H9 (cell line): ENCODE data around the gene CCNI2. TPM values are rescaled to one million over a fixed set of nuclear protein-coding genes. Genes with fewer than 3 reads are reported as not detected.

ENCODE experiments used
- DNase-seq: peaks from one replicate; pipeline ENCODE4 v3.0.0-alpha.2; 2017
- H2AFZ ChIP-seq: one replicate; pipeline ENCODE4 v1.6.1; 2013; ENCODE audit warnings: mild to moderate bottlenecking, low read length, control low read depth, moderate library complexity
- H2AK5ac ChIP-seq: 2 replicates; pipeline ENCODE4 v1.6.1; 2013; ENCODE audit warnings: low read length, control low read depth, mixed read lengths; ENCODE audit not compliant: insufficient read length
- H2BK120ac ChIP-seq: one replicate; pipeline ENCODE4 v1.6.1; 2013; ENCODE audit warnings: low read depth, mild to moderate bottlenecking, low read length, control low read depth, inconsistent platforms; ENCODE audit not compliant: poor library complexity, severe bottlenecking
- H2BK12ac ChIP-seq: 2 replicates; pipeline ENCODE4 v1.6.1; 2013; ENCODE audit warnings: low read length, control low read depth, mixed read lengths, low read depth; ENCODE audit not compliant: insufficient read length
- H2BK15ac ChIP-seq: 2 replicates; pipeline ENCODE4 v1.6.1; 2013; ENCODE audit warnings: low read depth, low read length, control low read depth
- H2BK20ac ChIP-seq: one replicate; pipeline ENCODE4 v1.6.1; 2013; ENCODE audit warnings: low read depth, mild to moderate bottlenecking, low read length, control low read depth, inconsistent platforms; ENCODE audit not compliant: poor library complexity, severe bottlenecking
- H2BK5ac ChIP-seq: 2 replicates; pipeline ENCODE4 v1.6.1; 2013; ENCODE audit warnings: low read length, control low read depth, mixed read lengths; ENCODE audit not compliant: insufficient read length
- H3K14ac ChIP-seq: 2 replicates; pipeline ENCODE4 v1.6.1; 2013; ENCODE audit warnings: low read length, control low read depth; ENCODE audit not compliant: insufficient read depth
- H3K18ac ChIP-seq: 2 replicates; pipeline ENCODE4 v1.6.1; 2013; ENCODE audit warnings: low read depth, mild to moderate bottlenecking, mixed read lengths, low read length, control low read depth; ENCODE audit not compliant: insufficient read length
- H3K23ac ChIP-seq: 2 replicates; pipeline ENCODE4 v1.6.1; 2013; ENCODE audit warnings: low read length, control low read depth, mixed read lengths, low read depth; ENCODE audit not compliant: insufficient read length
- H3K23me2 ChIP-seq: 2 replicates; pipeline ENCODE4 v1.6.1; 2013; ENCODE audit warnings: low read depth, mild to moderate bottlenecking, mixed read lengths, low read length, control low read depth; ENCODE audit not compliant: insufficient read length, poor library complexity, severe bottlenecking
- H3K27ac ChIP-seq: 2 replicates; pipeline ENCODE4 v1.5.1; 2013; ENCODE audit warnings: low read length, control low read depth, mixed read lengths, low read depth; ENCODE audit not compliant: insufficient read length
- H3K27me3 ChIP-seq: 2 replicates; pipeline ENCODE4 v1.6.1; 2013; ENCODE audit warnings: low read length, control low read depth, inconsistent platforms; ENCODE audit not compliant: insufficient read depth
- H3K4ac ChIP-seq: 2 replicates; pipeline ENCODE4 v1.6.1; 2013; ENCODE audit warnings: low read depth, mild to moderate bottlenecking, control low read depth, inconsistent platforms, low read length, moderate library complexity
- H3K4me1 ChIP-seq: 2 replicates; pipeline ENCODE4 v1.6.1; 2013; ENCODE audit warnings: low read length, control low read depth, inconsistent platforms; ENCODE audit not compliant: insufficient read depth
- H3K4me2 ChIP-seq: 2 replicates; pipeline ENCODE4 v1.6.1; 2013; ENCODE audit warnings: low read length, control low read depth, mixed read lengths; ENCODE audit not compliant: insufficient read length, insufficient read depth
- H3K56ac ChIP-seq: 2 replicates; pipeline ENCODE4 v1.6.1; 2013; ENCODE audit warnings: low read depth, mild to moderate bottlenecking, mixed read lengths, low read length, control low read depth; ENCODE audit not compliant: insufficient read length
- H3K79me1 ChIP-seq: 2 replicates; pipeline ENCODE4 v1.6.1; 2013; ENCODE audit warnings: low read depth, mild to moderate bottlenecking, moderate library complexity, low read length, control low read depth, inconsistent platforms; ENCODE audit not compliant: insufficient read depth, poor library complexity, severe bottlenecking
- H3K79me2 ChIP-seq: 2 replicates; pipeline ENCODE4 v1.6.1; 2013; ENCODE audit warnings: low read length, control low read depth, inconsistent platforms; ENCODE audit not compliant: insufficient read depth
- H3K9ac ChIP-seq: 2 replicates; pipeline ENCODE4 v1.6.1; 2013; ENCODE audit warnings: low read length, control low read depth, mixed read lengths; ENCODE audit not compliant: insufficient read length; ENCODE audit errors: extremely low read depth
- H3K9me3 ChIP-seq: one replicate; pipeline ENCODE4 v1.6.1; 2013; ENCODE audit warnings: low read depth, low read length, inconsistent platforms; ENCODE audit not compliant: control insufficient read depth
- H3T11ph ChIP-seq: one replicate; pipeline ENCODE4 v1.6.1; 2013; ENCODE audit warnings: mild to moderate bottlenecking, low read length, control low read depth, inconsistent platforms
- H4K20me1 ChIP-seq: one replicate; pipeline ENCODE4 v1.6.1; 2013; ENCODE audit not compliant: control insufficient read depth, insufficient read length, insufficient read depth
- H4K5ac ChIP-seq: 2 replicates; pipeline ENCODE4 v1.6.1; 2013; ENCODE audit warnings: low read depth, mild to moderate bottlenecking, mixed read lengths, low read length, control low read depth; ENCODE audit not compliant: insufficient read length
- H4K8ac ChIP-seq: replicated peaks from 2 replicates; pipeline ENCODE4 v1.6.1; 2013; ENCODE audit warnings: low read length, control low read depth, mixed read lengths, low read depth; ENCODE audit not compliant: insufficient read length
- H4K91ac ChIP-seq: 2 replicates; pipeline ENCODE4 v1.6.1; 2013; ENCODE audit warnings: low read depth, mild to moderate bottlenecking, moderate library complexity, mixed read lengths, low read length, control low read depth; ENCODE audit not compliant: insufficient read length
- H3K27ac Mint-ChIP-seq, 3 experiments: 2 replicates in 2 of 3; 3 replicates in 1 of 3; pipeline ENCODE4 v1.8.0; 2020 to 2021; ENCODE audit warnings: mixed read lengths in 3 of 3, mild to moderate bottlenecking in 1 of 3, moderate library complexity in 1 of 3
- H3K27me3 Mint-ChIP-seq: 2 replicates; pipeline ENCODE4 v1.8.0; 2021; ENCODE audit warnings: low read depth, mild to moderate bottlenecking, moderate library complexity, mixed read lengths
- H3K36me3 Mint-ChIP-seq, 3 experiments: 2 replicates in 2 of 3; 3 replicates in 1 of 3; pipeline ENCODE4 v1.8.0; 2020 to 2021; ENCODE audit warnings: low read depth in 3 of 3, mixed read lengths in 3 of 3; ENCODE audit not compliant: insufficient read depth in 1 of 3
- H3K4me1 Mint-ChIP-seq, 2 experiments: 2 replicates each; pipeline ENCODE4 v1.8.0; 2020; ENCODE audit warnings: mixed read lengths in 2 of 2
- H3K4me3 Mint-ChIP-seq, 2 experiments: 2 replicates in 1 of 2; 3 replicates in 1 of 2; pipeline ENCODE4 v1.8.0; 2020 to 2021; ENCODE audit warnings: mild to moderate bottlenecking in 2 of 2, mixed read lengths in 2 of 2, moderate library complexity in 1 of 2
- H3K9me3 Mint-ChIP-seq, 2 experiments: 2 replicates in 1 of 2; 3 replicates in 1 of 2; pipeline ENCODE4 v1.8.0; 2020; ENCODE audit warnings: mild to moderate bottlenecking in 2 of 2, mixed read lengths in 2 of 2, moderate library complexity in 1 of 2
- WGBS: extraction: QIAGEN DNeasy Blood & Tissue Kit; methylation state at CpG from one replicate; pipeline ENCODE4 v1.1.7; 2013; ENCODE audit warnings: missing lambda C conversion rate, low lambda C conversion rate, mixed read lengths; ENCODE audit not compliant: insufficient read length; ENCODE audit errors: extremely low coverage; 5-methylcytosine and 5-hydroxymethylcytosine counted together
- total RNA-seq: library from RNA; stranded (reverse); gene quantifications from 2 replicates; pipeline ENCODE4 v1.2.1, GENCODE V29; 2021
- TF ChIP-seq, protein P1 (sequence below): fragments of 200-600 bp; sonication (generic); conservative IDR thresholded peaks from 3 replicates; pipeline ENCODE4 v1.8.0; 2021; ENCODE audit warnings: antibody characterized with exemption, mild to moderate bottlenecking

The CCNI2 gene
- total RNA-seq, 1 experiment from 2014 or later: 0.57 TPM

DNA sequence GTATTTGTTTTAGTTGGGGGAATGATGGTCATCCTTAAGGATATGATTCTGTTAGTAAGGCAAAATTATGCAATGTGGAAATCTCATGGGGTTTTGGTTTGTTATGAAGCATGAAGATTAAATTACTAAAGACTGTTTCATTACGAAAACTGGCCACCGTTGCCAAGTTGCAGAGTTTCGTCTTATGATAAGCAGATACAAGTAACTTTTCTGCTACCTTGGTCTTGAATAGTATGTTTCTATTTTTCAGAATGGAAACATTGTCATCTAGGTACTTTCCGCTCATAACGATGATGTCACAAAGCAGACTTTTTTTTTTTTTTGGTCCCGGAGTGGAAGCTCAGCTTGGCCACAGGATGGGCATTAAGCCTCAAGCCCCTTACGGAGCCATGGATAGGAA is 4.2 kb downstream of the CCNI2 start:
- no peak overlapping the region for H3K18ac ChIP-seq
- no peak overlapping the region for H4K5ac ChIP-seq
- H2AK5ac ChIP-seq: no peak overlapping the region
- H3K4me1 ChIP-seq: no peaks in the 10 kb centered on the region
- Mint-ChIP-seq H3K36me3 (no peaks in the 10 kb centered on the region; a peak in 1 of 7 replicates), H3K4me1 (peaks cover 21 to 30% of the 10 kb centered on the region in 2 experiments), H3K9me3 (peaks cover 0 to 3% of the 10 kb centered on the region in 2 experiments; a peak in 1 of 5 replicates), H3K27ac (no peak overlapping the region), H3K4me3 (no peak overlapping the region), H3K27me3 (peaks cover 47% of the 10 kb centered on the region)
- no peaks in the 10 kb centered on the region for H4K20me1 ChIP-seq
- no peak overlapping the region for H3K9ac ChIP-seq
- no peak overlapping the region for H2AFZ ChIP-seq
- no peak for DNase-seq
- no peak overlapping the region for H3K56ac ChIP-seq
- no CpG with 5 or more reads among the region's 7 CpGs for WGBS
- no peak overlapping the region for H3K4ac ChIP-seq
- H2BK12ac ChIP-seq: no peak overlapping the region
- no peak overlapping the region for H3T11ph ChIP-seq
- H3K9me3 ChIP-seq: no peaks in the 10 kb centered on the region
- no peak overlapping the region for H2BK5ac ChIP-seq
- no peak overlapping the region for H4K91ac ChIP-seq
- no peak overlapping the region for H3K14ac ChIP-seq
- no peaks in the 10 kb centered on the region for H3K79me2 ChIP-seq
- no peak overlapping the region for H3K4me2 ChIP-seq
- TF ChIP-seq, protein P1, sequence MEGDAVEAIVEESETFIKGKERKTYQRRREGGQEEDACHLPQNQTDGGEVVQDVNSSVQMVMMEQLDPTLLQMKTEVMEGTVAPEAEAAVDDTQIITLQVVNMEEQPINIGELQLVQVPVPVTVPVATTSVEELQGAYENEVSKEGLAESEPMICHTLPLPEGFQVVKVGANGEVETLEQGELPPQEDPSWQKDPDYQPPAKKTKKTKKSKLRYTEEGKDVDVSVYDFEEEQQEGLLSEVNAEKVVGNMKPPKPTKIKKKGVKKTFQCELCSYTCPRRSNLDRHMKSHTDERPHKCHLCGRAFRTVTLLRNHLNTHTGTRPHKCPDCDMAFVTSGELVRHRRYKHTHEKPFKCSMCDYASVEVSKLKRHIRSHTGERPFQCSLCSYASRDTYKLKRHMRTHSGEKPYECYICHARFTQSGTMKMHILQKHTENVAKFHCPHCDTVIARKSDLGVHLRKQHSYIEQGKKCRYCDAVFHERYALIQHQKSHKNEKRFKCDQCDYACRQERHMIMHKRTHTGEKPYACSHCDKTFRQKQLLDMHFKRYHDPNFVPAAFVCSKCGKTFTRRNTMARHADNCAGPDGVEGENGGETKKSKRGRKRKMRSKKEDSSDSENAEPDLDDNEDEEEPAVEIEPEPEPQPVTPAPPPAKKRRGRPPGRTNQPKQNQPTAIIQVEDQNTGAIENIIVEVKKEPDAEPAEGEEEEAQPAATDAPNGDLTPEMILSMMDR: no peak
- peaks cover 6% of the 10 kb centered on the region for H3K23me2 ChIP-seq
- no peak overlapping the region for H3K27ac ChIP-seq
- H3K27me3 ChIP-seq: peaks cover 16% of the 10 kb centered on the region; the same call in 1 of the 2 replicates
- H2BK15ac ChIP-seq: no peak overlapping the region
- no peak overlapping the region for H2BK120ac ChIP-seq
- H3K79me1 ChIP-seq: no peaks in the 10 kb centered on the region
- H4K8ac ChIP-seq: no peak overlapping the region
- no peak overlapping the region for H2BK20ac ChIP-seq
- H3K23ac ChIP-seq: no peak overlapping the region
